Measurements from ENCODE around the gene PTGIS.

GRCh38 chr20:49543858-49544437 lies 24.0 kb downstream of the PTGIS start:
- TF ChIP-seq CTCF (IDR thresholded peaks at IDR 0.05; ENCODE audit: borderline replicate concordance, extremely low read depth, low read length, poor library complexity, severe bottlenecking) (no peak), EZH2 (IDR thresholded peaks at IDR 0.05; ENCODE audit: borderline replicate concordance, low read depth, low read length, severe bottlenecking) (no peak)

Data from DND-41 (cell line).